Ureter (tissue), 1 donor: Measurements from ENCODE around the gene CDC16. TPM values are rescaled to one million over a fixed set of nuclear protein-coding genes. Genes with fewer than 3 reads are reported as not detected.
A peak's percentile ranks its signal among the peaks of the same experiment; 100 is the strongest.
"Not testable (repeated sequence)": the region's sequence is repeated elsewhere in the genome, so short reads cannot be mapped to it uniquely, and the experiment has no call there.

Experiments used
- DNase-seq: peaks from one replicate; pipeline ENCODE4 v3.0.0-alpha.2; 2020; ENCODE audit warnings: low spot score
- total RNA-seq: library from RNA; stranded (reverse); gene quantifications from one replicate; pipeline ENCODE4 v1.2.4, GENCODE V29; 2023
- donor health status: DM: yes; HTN: yes; CAD: no.

The CDC16 gene
- total RNA-seq, 1 donor from 2014 or later, result 86.7 TPM

DNA sequence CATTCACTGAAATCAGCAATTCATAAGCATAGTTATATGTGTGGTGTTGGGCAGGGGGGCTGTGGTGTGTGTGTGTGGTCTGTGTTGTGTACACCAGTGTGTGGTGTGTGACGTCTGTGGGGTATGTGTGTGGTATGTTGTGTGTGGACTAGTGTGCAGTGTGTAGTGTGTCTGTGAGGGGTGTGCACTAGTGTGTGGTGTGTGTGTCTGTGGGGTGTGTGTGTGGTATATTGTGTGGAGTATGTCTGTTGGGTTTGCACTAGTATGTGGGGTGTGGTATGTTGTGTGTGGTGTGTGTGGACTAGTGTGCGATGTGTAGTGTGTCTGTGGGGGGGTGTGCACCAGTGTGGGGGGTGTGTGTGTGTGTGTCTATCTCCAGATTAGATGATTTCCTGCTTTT lies 7.2 kb upstream of the CDC16 start:
- no peak for DNase-seq

DNA sequence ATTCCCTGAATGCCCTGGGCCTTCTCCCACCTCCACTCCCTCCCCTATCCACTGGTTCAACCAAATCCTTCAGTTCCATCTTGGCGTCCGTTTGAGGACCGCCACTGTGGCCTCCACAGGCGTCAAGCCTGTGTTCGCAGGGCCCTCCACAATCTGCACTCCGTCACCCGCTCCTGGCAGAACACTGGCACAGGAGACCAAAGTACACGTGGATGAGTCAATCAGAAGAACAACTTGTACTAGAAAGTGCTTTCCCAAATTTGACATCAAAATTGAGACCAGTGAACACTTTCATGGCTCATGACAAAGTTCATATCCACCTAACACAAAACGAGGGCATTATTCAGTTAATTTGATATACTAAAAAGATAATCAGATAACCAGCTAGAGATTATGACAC lies 6.5 kb upstream of the CDC16 start:
- DNase-seq, result no peak

DNA sequence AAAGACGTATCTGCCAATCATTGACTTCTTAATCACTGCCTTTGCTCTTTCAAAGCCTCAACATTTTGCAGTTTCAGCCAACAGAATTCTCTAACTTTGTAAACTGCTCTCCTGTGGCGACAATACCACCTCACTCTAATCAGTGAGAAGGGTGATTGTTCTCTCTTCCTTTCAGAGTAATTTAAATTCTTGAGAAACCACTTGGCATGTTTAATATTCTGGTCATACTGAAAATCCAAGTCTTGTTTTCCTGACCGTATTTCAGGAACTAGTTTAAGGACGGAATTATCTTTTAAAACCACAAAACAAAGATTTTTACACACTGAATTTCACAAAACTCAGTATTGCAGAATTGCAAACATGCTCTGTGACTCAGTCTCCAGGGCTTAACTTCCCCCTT lies 5.2 kb upstream of the CDC16 start:
- no peak for DNase-seq

DNA sequence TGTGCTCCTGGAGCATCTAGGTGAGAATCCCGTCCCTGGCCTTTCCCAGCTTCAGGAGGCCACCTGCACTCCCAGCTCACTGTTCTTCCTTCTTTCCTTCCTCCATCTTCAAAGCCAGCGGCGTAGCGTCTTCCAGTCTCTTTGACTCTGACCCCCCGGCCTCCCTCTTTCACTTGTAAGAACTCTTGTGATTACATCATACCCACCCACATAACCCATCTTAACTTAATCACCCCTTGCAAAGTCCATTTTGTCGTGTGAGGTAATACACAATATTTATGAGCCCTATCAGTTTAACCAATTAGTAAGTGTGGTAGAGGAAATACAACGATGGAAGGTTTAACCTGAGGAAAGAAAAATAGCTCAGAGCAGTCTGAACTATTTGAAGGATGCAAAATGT lies 4.6 kb upstream of the CDC16 start:
- DNase-seq, result no peak

DNA sequence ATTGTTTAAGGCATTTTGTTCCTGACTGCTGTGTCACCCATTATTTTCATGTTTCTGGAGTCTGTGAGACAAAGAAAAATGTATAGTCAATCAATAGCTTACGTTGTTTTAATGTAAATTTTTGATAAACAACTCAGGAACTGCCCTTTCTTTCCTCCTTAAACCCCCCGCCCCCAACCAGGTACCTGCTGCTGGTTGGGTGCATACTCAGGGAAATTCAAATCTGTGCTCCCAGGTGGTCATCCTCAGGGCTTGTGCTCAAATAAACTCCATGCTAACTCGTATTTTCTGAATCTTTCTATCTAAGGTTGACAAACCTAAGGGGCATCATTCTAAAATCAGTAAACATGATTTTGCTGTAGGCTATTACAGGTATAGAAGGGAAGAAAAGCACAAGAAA lies 4.1 kb upstream of the CDC16 start:
- DNase-seq, result no peak

DNA sequence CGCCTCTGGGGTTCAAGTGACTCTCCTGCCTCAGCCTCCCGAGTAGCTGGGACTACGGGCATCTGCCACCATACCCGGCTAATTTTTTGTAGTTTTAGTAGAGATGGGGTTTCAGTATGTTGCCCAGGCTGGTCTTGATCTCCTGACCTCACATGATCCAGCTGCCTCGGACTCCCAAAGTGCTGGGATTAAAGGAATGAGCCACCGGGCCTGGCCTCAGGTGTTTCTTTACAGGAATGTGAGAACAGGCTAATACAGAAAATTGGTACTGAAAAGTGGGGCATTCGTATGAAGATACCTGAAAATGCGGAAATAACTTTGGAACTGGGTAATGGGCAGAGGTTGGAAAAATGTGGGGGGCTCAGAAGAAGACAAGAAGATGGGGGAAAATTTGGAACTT lies 2.8 kb upstream of the CDC16 start:
- DNase-seq, result no peak

DNA sequence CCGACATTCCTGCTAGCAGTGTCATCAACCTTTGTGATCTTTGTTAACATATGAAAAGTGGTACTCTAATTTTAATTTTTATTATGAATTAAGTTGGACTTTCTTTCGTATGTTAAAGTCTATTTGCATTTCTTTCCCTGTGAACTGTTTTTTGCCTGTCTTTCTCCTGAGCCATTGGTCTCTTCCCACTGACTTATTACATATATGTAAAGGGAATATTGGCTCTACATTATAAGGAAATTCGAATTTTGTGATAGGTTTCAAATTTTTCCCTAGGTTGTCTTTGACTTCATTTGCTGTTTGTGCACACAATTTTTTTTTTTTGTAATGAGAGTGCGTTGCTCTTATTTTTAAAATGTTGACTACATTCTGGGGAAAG lies 442 bp upstream of the CDC16 start:
- DNase-seq, result no peak

DNA sequence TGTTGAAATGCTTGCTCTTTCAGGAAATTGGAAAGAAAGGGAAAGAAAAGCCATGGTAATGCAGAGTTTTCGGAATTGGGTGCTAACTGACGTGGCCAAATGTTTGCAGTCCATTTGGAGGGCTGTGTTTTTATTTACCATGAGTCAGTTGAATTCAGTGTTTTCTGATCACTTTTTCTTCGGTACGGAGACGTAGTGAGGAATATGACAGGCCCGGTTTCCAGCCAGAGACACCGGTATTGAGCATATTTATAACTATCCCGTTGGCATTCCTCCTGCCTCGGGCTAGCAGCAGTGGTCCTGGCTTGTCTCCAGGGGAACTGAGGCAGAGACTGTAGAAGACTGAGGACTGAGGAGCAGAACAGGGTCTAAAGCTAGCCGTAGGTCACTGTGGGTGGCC lies 1.0 kb downstream of the CDC16 start:
- DNase-seq, result no peak

DNA sequence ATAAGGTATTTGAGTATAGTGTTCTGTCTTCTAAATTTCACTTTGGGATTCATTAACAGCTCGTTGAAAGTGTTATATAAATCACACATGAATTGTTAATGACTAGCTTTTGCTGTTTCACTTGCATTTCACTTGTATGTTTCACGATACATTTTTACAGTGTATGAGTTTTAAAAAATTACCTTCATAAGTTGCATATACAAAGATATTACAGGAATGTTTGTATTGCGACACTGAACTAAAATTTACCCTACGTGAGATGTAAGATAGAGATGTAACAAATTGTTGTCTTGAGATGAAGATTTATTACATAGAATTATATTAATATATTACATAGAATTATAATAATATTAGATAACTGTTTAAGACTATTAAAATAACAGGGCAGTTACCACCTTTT lies 1.5 kb downstream of the CDC16 start:
- no peak for DNase-seq

DNA sequence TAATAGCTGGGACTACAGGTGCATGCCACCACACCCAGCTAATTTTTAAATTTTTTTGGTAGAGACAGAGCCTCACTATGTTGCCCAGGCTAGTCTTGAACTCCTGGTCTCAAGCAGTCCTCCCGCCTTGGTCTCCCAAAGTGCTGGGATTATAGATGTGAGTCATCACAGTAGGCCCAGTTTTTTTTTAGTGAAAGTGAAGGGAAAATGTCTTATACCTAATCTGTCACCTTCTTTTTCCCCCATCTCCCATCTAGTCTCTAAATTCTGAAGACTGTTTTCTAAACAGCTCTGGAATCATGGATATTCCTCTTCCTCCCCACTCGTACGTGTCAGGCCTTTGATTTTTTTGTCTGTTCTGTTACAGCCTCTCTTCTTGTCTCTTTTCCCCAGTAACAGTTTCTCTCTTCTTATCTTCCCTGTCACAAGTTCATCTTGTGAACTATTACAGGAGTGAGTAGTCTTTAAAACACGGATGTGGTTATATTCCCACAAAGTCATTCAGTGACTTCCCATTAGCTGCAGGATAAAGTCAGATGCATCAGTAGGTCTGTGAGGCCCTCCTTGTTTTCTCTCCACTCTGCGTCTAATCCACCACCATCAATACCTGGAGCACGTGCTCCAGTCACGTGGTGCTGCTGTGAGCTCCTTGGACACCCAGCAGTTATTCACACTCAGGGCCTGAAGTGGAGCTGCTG lies 2.9 kb downstream of the CDC16 start:
- no peak for DNase-seq

DNA sequence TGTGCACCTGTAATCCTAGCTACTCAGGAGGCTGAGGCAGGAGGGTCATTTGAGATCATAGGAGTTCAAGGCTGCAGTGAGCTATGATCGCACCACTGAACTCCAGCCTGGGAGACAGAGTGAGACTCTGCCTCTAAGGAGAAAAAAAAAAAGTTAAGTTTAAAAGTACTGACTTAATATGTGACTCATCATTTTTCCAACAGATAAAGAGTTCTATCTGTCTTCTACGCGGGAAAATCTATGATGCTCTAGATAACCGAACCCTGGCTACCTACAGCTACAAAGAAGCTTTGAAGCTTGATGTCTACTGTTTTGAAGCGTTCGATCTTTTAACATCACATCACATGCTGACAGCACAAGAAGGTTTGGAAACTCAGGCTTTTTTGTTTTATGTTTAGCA lies 7.2 kb downstream of the CDC16 start:
- no peak for DNase-seq

DNA sequence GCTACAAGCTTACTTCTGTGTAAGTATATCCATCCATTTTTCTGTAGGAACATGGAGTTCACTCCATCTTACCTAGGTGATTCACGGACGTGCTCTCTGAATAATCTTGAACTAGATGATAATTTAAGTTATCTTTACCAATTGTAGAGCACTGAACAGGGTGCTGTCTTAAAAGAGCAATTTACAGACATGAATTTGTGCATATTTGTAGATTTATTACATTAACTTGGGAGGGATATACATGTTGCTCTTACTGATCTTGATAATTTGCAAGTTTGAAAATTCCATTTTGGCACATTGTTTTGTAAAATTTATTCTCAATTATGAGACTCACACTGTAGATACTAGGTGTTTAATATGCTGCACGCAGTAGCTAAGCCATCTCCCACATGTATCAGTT lies 9.3 kb downstream of the CDC16 start:
- DNase-seq, result no peak

DNA sequence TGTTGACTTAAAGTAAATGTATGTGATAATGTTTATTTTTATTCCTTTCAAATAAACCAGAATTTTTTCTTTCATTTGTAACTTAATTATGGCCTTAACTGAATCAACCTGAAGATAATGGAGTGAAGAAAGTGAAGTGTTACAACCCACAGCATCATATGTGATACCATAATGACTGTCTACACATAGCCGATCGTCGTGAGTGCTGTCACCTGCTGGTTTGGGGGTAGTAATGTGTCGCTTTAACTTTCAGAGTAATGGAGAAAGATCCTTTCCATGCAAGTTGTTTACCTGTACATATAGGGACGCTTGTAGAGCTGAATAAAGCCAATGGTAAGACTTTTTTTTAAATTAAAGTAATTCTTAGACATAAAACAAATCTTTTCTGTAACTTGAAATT lies 9.9 kb downstream of the CDC16 start:
- DNase-seq, result no peak

DNA sequence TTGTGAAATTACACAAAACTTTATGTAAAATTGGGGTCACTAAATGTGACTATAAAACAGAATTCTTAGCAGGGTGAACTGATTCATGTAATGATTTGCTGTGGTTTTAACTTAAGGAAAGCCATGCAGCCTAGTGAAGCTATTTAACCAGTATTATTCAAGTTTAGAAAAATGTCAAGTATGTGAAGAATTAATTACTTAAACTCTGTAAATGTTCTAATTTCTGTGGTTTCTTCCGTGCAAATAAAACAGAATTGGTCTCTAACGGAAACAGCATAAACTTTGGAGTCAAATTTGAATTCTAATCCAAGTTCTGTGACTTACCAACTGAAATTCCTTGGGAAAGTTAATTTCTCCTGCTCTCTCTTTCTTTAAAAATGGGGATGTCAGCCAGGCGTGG lies 13.3 kb downstream of the CDC16 start:
- DNase-seq, result no peak

DNA sequence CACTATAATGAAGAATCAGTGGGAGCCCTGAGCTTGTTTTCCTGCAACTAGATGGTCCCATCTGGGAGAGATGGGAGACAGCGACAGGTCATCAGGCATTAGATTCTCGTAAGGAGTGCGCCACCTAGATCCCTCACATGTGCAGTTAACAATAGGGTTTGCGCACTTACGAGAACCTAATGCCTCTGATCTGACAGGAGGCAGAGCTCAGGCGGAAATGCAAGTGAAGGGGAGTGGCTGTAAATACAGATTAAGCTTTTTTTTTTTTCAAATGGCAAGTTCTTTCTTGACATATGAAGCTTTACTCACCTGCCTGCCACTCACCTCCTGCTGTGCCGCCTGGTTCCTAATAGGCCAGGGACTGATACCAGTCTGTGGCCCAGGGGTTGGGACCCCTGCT lies 14.4 kb downstream of the CDC16 start:
- peak; percentile 54 for DNase-seq

DNA sequence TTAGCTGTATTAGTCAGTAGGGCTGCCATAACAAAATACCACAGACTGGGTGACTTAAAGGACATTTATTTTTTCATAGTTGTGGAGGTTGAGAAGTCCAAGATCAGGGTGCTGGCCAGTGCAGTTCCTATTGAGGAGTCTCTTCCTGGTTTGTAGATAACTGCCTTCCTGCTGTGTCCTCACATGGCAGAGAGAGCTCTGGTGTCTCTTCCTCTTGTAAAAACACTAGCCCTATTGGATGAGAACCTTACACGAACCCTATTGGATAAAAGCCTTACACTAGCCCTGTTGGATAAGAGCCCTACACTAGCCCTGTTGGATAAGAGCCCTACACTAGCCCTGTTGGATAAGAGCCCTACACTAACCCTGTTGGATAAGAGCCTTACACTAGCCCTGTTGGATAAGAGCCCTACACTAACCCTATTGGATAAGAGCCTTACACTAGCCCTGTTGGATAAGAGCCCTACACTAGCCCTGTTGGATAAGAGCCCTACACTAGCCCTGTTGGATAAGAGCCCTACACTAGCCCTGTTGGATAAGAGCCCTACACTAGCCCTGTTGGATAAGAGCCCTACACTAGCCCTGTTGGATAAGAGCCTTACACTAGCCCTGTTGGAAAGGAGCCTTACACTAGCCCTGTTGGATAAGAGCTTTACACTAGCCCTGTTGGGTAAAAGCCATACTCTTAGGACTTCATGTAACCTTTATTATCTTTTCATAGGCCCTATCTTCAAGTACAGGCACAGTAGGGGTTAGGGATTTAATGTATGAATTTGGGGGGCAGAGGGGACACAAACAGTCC lies 17.1 kb downstream of the CDC16 start:
- DNase-seq, result not testable (repeated sequence)

DNA sequence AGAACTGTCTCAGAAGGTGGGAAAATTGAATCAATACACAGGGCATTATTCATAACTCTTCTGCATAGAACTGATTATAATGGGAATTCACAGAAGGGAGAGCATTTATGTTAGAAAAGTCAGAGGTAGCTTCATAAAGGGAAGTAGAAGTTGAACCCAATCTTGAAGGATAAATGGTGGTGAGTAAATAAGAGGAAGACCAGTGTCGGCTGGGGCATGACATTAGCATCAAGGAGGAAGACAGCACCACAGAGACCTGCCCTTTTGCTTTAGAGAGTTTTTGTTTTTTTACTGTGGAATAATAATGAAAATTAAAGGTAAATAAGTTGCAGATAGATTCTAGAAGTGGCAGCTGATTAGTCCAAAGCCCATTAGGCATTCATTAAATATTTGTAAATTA lies 21.9 kb downstream of the CDC16 start:
- no peak for DNase-seq

DNA sequence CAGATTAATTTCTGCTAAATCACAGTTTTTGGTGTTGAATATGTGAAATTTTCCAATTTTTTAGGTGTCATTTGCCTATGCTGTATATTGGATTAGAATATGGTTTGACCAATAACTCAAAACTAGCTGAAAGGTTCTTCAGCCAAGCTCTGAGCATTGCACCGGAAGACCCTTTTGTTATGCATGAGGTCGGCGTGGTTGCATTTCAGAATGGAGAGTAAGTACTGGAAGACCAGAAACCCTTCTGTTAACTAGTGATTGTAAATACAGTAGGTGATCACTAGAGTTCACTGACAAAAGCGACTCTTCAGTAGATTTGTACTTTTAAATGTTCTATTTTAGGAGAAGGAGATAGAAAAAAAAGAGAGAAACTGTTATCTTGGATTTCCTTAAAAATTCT lies 22.3 kb downstream of the CDC16 start:
- DNase-seq, result no peak

DNA sequence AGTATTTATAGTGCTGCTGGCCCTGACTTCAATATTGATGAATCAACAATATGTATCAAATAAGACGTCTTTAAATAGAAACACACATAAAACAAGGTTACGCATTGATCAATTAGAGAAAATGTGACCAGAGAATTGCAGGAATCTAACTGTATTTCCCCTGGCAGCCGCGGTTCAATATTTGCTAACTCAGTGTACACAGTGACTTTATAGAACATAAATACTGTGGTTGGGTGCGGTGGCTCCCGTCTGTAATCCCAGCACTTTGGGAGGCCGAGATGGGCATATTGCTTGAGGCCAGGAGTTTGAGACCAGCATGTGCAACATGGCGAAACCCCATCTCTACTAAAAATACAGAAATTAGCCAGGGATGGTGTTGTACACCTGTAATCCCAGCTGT lies 23.9 kb downstream of the CDC16 start:
- no peak for DNase-seq

DNA sequence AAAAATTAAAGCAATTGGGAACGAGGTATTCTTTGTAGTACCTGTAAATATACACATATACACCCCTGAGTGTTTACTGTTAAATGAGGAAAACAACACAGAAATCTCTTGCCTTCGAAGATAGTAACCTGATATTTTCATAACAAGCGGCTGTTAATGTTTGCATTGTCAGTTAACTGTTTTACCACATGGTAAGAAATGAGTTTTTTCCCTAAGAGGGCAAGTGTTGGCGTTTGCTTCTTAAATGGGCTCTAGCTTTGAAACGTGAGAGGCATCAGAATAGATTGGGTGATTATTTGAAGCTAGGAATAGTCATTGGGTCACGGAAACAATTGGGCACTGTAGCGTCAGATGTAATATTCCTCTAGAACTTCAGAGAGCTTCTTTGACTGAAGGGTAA lies 24.7 kb downstream of the CDC16 start:
- no peak for DNase-seq

DNA sequence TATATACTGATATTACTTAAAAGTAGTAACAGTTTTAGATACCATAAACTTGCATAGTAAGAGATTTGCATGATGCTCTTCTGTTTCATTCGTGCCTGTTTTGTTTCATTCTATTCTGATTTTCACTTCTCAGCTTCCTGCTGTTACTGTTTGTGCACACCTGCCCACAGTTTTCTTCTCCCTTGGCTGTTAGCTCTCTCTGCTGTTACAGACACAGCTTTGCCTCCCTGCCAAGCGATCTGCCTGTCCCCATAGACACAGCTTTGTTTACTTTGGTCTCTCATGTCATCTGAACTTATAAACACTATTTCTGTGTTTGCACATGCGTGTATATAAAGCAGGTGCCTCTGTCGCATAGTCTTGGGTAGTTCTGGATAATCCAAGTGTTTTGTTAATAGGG lies 25.3 kb downstream of the CDC16 start:
- no peak for DNase-seq

DNA sequence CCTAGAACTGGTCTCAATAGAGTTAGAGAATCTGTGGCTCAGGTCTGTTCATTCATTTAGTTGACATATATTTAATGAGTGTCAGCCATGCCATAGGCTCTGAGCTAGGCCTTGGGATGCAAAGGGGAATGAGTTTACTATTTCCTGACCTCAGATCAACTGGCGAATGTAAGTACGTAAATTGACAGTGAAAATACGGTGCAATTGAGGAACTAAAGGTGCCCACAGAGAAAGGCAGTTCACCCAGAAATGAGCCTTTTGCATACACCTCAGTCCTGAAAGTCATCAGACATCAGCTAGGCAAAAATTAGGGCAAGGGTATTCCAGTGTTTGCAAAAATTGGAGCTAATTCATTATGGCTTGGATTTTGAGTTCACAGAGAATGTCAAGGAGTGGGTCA lies 26.1 kb downstream of the CDC16 start:
- DNase-seq, result no peak

DNA sequence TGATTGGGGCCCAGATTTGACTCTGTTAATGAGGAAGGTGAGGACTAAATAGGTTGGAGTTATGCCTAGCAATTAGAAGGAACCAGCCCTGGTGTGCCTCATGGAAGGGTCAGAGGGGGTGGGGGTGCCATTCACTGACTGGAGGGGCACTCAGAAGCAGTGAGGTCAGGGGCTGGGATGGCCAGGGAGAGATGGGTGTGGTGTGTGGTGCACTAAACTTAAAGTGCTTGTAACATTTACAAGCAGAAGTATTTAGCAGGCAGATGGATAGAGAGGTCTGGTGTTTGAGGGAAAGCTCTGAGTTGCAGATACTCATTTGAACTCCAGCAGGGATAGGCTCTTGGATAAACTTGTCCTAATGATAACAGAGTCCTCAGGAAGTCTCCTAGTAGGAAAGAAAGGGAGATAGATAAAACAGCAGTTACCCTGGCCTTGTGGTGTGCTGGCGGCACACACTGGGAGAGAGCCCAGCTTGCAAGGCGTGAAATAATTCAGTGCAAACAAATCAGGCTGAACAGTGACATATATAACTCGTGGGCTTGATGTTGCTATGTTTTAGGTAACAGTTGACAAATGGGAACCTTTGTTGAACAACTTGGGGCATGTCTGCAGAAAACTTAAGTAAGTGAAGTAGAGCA lies 26.8 kb downstream of the CDC16 start:
- no peak for DNase-seq
